ENCODE data around the gene DDX3X.
"Not testable (repeated sequence)": the region's sequence is repeated elsewhere in the genome, so short reads cannot be mapped to it uniquely, and the experiment has no call there.

Gene DDX3X

DNA sequence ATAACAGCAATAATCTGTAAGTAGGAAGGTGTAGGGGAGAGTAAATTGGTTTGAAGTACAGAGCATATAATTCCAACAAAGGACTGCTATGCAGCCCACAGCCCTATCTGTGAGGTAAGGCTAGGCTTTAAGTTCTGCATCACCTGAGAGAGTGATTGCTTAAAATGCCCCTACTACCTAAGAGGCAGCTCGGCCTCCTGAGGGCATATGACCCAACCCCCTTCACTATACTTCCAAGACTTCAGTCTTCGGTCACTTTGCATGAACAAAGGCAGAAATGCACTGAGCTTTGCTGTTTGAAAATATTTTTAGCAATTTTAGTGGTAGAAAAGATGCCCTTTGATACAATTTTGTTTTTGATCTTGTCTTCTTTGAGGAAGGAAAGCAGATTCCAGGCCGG is 4.9 kb upstream of the DDX3X start:
- DNase-seq (ENCODE audit: low spot score): no peak

DNA sequence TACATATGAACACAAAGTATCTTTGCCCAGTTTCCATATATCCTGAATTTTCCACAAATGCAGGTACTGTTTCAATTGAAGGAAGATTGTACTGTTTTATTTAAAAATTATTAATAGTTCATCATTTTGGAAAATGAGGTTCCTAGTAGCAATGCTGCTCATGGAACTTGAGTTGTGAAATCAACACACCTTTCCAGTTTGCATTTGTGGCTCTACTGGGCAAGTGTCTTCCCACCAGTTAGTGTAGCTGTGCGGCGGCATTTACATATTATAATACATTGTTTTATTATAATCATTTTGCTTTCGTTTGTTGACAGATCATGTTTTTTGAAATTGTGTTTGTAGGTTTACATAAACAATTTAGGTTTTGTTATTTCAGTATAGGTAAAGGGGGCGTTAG is 2.0 kb upstream of the DDX3X start:
- no peak for DNase-seq (ENCODE audit: low spot score)

DNA sequence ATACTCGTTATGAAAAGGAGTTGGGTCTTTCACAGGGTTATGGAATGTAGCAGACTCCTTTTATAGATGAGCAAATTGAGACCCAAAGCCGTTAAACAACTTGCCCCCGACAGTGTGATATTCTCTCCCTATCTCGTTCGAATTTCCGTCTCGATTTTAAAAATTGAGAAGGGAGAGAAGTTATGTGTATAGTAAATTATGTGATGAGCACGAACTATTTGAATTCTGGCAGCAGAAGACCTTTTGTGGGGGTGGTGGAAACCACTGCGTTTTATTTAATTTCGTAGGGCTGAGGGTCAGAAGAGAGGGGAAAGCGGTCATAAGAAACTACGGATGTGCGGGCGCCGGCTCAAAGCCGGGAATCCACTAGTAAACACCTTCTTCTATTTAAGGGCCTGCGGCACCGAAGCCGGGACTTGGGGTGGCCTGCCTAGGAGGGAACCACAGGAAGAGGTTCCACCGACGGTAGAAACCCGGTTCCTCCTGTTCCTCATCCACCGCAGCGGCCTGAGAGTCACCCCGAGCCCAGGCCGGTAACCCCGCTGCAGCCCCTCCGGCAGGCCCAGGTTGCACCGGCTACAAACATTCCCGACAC is 1.5 kb upstream of the DDX3X start:
- no peak for DNase-seq (ENCODE audit: low spot score)

DNA sequence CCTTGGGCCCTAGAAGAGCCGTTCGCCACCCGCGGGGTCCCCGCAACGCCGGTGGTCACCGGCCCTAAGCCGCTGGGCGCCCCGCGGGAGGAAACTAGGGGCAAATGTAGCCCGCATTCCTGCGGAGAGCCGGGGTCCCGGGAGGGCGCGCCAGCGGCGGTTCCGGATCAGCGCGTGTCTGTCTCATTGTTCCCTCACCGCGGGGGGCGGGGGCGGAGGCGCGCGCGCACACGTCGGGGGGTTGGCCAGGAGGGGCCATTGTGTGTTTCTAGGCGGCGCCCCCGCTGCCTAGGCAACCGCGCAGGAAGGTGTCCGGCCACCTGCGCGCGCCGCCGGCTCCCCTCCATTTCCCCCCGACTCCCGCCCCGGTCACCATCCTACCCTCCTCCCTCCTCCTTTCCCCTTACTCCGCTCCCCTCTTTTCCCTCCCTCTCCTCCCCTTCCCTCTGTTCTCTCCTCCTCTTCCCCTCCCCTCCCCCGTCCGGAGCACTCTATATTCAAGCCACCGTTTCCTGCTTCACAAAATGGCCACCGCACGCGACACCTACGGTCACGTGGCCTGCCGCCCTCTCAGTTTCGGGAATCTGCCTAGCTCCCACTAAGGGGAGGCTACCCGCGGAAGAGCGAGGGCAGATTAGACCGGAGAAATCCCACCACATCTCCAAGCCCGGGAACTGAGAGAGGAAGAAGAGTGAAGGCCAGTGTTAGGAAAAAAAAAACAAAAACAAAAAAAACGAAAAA is 789 bp upstream of the DDX3X start:
- DNase-seq (ENCODE audit: low spot score): peak; percentile 77

DNA sequence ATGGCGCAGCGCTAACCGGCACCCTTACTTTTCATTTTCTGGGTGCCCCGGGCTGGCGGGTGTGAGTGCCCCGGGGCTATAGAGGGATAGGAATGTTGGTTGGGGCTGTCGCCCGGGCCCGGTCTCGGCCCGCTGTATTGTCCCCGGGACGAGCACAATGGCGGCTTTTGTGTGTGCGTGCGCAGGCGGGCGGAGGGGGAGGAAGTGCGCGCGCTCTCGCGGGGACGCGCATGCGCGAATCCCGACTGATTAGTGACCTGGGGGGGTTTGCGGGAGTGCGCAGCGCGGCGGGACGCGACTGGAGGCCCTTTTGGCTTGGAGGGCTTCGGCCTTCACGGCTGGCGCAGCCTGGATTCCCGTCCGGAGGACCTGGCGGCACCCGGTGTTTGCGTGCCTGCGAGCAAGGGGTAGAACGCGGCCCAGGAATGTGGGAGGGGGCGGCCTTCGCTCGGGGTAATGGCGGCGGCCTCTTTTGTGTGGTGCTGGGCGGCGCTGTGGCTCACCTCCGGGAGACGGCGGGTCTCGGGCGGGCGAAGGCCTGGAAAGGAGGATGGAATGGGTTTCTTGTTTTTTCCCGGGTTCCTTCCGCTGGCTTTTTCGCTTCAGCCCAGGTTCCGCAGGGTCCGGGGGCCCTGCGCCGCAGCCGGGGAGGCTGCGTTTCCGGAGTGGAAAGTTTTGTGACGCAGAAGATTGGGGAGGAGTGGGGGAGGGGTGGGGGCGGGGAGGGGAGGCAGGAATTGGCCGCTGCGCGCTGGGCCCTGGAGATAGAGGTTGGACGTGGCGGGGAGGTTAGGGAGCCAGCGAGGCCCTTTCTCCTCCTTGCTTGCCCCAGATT is 618 bp downstream of the DDX3X start:
- DNase-seq (ENCODE audit: low spot score): peak; percentile 57

DNA sequence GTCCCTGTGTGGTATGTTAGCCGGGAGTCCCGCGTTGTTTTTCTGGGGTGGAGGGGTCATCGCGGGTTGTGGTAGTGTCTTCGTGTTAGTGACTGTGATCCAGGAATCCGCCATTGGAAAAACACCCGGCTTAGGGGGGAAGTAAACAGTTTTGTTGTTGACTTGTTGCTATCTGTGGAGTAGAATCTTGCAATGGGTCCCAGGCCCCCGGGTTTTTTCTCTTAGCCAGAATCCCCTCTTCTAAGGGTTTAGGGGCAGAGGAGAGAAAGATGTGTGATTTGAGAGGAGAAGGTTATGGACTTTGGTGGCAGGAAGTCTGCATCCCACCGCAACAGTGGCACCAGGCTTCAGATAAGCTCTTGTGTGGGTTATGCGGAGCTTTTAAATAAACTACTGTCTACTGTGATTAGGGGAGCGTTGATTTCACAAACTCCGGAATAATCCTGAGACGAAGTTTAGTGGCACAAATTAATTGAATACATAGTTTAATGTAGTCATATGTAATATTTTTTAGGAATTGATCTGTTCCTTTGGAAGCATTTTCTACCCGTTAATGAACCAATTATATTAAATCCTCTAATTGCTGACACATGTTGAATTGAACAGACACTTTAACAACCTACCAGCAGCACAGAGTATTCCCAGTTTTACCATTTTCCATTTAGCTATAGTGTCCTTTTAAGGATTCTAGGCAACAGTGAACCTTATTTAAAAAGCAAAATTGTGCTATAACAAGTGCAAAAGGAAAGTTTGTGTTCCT is 1.4 kb downstream of the DDX3X start:
- no peak for DNase-seq (ENCODE audit: low spot score)

DNA sequence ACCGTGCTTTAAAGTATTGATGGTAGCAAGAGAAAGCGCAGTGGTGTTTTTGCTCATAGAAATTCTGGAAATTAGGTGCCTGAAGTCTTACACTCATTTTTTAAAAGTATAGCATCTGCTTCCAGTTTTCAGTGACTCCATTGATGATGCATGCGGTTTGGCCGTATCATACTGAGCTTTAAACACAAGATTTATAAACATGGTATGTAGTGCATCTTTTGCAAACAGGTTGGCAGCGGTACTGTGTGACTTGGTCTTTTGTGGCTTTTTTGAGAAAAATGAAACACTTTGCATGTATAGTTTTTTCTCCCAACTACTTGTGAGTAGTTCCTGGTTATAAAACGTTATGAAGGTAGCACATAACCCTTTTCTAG is 2.0 kb downstream of the DDX3X start:
- DNase-seq (ENCODE audit: low spot score): no peak

DNA sequence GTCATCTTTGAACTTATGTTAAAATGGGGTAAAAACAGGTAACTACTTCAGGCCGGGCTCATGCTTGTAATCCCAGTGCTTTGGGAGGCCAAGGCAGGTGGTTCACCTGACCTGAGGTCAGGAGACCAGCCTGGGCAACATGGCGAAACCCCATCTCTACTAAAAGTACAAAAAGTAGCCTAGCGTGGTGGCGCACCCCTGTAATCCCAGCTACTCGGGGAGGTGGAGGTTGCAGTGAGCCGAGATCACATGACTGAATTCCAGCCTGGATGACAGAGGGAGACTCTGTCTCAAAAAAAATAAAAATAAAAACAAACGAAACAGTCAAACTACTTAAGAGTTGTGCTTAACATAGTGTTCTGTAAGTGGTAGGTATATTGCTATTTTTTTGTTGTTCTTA is 2.5 kb downstream of the DDX3X start:
- no peak for DNase-seq (ENCODE audit: low spot score)

DNA sequence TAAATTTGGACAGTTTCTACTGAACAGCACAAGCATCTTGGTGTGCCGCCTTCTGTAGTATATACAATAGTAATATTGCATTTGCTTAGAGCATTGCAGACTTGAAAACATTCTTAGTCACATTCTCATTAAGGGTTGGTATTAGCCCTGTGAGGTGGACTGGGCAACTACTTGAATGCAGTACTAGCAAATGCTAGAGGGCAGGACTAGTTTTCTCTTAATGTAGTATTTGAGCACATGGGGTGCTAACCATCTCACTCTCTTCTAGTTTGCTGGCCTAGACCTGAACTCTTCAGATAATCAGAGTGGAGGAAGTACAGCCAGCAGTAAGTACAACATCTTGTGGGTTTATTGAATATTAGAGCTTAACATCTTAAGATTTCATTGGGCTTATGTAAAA is 3.2 kb downstream of the DDX3X start:
- DNase-seq (ENCODE audit: low spot score): no peak

DNA sequence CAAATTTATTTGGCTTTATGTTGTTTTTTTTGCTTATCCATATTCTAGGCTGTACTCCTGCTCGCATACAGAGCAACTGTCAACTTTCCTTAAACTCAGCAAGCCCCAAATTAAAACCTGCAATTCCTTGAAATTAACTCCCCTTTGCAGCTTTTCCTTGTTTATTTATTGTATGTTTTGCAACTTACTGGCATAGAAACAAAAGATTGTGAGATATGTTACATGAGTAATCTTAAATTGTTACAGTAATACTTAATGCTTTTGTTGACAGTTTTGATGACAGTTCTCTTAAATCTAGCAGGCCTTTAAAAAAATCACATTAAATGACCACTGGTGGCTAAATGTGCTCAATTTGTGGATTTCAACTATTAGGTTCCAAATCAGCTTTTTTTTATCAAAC is 4.5 kb downstream of the DDX3X start:
- no peak for DNase-seq (ENCODE audit: low spot score)

DNA sequence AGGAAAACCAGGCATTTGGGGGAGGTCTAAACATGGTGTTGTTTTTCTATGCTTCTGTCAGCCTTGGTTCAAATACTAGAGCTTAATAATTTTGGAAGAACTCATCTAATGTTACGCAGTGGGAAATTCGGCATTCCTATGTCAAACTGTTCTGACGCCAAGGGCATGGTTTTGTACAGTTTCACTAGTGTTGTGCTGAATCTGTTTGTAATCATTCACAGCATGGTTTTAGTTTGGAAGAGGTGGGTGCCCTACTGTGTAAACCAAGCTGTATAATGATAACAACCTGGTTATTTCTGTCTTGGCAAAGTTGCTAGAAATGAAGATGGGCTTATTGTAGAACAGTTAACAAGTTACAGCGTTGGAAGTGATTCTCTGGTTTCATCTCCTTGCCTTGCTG is 5.2 kb downstream of the DDX3X start:
- no peak for DNase-seq (ENCODE audit: low spot score)

DNA sequence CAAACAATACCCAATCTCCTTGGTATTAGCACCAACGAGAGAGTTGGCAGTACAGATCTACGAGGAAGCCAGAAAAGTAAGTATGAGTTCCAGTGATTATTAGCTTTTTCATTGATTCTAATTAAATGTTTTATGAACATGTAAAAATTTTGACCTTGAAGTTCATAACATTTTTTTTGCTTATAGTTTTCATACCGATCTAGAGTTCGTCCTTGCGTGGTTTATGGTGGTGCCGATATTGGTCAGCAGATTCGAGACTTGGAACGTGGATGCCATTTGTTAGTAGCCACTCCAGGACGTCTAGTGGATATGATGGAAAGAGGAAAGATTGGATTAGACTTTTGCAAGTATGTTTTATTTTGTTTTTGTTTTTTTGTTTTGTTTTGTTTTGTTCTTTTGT is 10.1 kb downstream of the DDX3X start:
- no peak for DNase-seq (ENCODE audit: low spot score)

DNA sequence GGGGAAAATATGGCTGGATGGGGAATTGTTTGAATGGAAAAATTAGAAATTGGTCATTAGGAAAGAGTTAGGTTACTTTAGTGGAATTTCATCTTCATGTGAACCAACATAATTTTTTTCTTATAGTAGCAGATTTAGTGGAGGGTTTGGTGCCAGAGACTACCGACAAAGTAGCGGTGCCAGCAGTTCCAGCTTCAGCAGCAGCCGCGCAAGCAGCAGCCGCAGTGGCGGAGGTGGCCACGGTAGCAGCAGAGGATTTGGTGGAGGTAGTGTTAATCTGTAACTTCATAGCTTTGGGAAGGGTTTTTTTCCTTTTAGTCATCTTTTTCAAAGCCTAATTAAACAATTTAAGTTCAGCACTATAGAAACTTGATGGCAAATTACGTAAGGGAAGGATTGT is 13.2 kb downstream of the DDX3X start:
- no peak for DNase-seq (ENCODE audit: low spot score)

DNA sequence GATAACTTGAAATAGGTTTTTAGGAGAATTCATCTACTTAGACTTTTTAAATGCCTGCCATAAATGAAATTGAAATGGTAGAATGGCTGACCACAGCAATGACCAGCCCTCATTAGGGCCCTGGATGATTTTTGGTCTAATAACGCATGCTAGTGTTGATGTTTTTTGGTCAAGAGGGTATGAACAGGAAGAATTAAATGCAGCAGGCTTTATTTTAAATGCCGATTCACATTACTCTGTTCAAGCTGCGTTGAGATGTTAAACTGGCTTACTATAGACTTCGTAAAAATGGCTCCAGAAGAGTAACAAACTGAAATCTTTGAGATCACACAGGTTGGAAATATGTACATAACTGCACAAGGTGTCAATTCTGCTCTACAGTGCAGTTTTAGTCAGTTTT is 14.6 kb downstream of the DDX3X start:
- DNase-seq (ENCODE audit: low spot score): no peak

DNA sequence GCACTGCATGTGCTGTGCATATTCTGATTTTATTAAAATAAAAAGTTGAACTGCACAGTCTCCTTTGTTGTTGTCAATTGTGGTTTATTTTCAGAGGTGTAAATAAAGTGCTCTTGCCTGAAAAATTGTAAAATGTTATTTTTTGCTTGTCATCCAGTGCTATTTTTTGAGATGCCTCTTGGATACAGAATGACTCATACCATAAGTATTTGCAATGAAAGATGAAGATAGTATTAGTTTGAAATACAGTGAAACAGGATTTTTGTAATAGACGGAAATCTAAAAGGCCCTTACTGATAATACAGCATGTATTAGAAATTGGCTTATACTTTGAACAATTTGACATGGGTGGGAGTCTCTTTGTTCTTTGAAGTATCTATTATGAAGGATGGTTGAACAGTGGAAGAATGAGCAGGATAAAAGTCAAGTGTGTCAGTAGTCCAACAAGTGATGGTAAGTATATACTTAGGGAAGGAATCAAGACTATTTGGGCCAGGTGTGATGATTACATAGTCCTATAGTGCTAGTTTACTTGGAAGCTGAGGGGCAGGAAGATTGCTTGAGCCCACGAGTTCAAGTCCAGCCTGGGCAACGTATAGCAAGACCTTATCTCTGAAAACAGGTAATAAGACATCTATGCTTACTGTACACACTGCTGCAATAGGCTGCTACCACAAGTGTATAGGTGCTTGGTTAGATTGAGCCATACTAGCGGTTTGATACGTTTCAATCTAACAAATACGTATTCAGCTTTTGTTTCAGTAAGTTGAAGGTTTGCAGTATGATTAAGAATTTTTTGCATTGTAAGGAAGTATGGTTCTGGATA is 16.4 kb downstream of the DDX3X start:
- no peak for DNase-seq (ENCODE audit: low spot score)

DNA sequence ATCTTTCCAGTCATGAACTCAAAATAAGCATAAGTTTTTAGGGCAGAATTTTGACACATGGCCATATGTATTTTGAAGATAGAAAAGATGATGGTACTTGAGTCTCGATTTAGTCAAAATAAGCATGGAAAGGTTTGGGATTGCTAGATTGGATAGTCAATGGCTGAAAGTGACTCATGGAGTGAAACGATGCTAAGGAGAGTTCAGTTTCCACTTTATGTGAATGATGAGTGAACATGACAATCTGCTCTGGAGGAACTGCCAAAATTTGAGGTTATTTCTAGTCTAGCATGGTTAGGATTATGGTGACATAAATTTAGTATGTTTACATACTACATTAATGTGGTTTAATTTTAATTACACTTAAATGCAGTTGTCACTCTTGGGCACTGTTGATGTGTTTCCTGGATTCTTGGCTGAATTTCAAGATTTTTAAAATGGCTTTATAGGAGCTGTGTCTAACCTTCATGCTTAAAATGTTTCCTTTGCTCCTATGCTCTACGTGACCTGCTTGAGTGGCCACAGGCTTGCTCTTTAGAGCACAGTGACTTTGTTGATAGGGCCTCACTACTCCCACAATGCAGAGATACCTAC is 17.1 kb downstream of the DDX3X start:
- no peak for DNase-seq (ENCODE audit: low spot score)

DNA sequence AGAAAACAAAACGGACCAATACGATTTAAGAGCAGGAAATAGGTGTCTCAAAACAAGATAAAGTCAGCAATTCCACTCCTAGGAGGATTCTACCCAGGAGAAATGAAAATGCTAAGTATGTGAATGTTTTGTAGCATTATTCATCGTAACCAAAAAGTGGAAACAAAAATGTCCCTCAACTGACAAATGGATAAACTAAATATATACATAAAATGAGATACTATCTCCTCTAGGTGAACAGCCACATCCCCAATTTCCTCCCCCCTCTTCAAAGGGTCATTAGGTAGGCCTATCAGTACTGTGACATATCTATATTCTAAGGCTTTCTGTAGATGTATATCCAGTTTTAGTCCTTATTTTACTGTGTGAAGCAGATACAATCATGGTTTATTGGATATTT is 18.0 kb downstream of the DDX3X start:
- no peak for DNase-seq (ENCODE audit: low spot score)

DNA sequence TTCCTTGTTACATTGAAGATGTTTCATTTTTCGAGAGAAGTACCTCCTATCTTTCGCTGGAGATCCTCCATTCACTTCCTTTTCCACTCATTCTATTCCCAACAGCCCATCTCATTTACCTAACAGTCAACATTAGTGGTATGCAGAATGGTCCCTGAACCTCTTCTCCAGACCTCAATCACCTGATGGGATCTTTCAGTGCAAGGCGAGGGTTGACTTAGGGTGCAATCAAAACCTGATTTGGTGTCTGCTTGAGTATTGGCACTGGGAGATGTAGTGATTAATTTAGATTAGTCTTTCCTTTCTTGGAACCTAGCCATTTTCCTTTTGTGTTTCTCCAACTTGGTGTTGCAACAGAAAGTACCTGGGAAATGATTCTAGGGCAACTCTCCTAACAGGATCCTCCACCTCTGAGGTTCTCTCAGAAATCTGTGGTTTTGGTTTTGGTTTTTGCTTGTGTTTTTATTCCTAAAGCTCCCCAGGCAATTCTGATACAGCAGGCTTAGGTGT is 18.4 kb downstream of the DDX3X start:
- no peak for DNase-seq (ENCODE audit: low spot score)

DNA sequence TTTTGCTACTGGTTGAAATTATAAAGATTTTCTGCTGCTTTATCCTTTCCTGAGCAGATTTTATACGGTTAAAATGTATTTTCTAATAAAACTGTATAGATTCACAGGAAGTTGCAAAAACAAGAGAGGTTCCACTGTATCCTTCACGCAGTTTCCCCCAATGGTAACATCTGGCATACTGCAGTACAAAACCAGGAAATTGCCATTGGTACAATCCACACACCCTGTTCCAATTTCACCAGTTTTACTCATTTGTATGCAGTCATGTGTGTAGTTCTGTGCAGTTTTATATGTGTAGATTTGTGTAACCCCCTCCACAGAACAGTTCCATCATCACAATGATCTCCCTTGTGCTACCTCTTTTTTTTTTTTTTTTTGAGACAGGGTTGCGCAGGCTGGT is 20.0 kb downstream of the DDX3X start:
- DNase-seq (ENCODE audit: low spot score): no peak

DNA sequence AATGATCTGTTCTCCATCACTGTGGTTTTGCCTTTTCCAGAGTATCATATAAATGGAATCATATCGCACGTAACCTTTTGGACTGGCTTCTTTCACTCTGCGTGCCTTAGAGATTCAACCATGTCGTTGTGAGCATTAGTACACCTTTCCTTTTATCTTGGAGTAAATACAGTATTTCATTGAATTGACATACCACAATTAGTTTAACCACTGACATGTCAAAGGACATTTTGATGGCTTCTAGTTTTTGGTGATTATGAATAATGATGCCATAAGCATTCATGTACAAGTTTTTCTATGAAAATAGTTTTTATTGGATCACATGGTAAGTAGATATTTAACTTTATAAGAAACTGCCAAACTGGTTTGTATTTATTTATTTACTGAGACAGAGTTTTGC is 35.2 kb downstream of the DDX3X start:
- no peak for DNase-seq (ENCODE audit: low spot score)

DNA sequence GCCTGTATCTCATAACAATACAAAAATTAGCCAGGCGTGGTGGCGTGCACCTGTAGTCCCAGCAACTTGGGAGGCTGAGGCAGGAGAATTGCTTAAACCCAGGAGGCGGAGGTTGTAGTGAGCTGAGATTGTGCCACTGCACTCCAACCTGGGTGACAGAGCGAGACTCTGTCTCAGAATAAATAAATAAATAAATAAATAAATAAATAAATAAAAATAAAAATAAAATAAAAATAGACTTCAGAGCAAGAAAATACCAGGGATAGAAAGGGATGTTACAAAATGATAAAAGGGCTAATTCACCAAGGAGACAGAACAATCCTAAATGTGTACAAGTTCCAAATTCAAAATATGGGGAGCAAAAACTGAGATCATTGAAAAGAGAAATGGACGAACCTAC is 37.6 kb downstream of the DDX3X start:
- not testable (repeated sequence) for DNase-seq (ENCODE audit: low spot score)

Measured in kidney capillary endothelial cell (primary cell).